PC-3 (cell line): ENCODE measurements around the gene RNASE13.

Experiments
- CTCF ChIP-seq: fragments of 300-600 bp; sonication (generic); conservative IDR thresholded peaks from 2 replicates; pipeline ENCODE4 v1.5.1; 2017; ENCODE audit warnings: antibody characterized with exemption, low read depth, mild to moderate bottlenecking, low read length
- EZH2phosphoT487 ChIP-seq: fragments of 300-600 bp; sonication (generic); IDR thresholded peaks from 2 replicates; pipeline ENCODE4 v1.6.1; 2018; ENCODE audit warnings: mild to moderate bottlenecking, antibody characterized with exemption, low read length, borderline replicate concordance

- TF ChIP-seq CTCF (peak; percentile 47), EZH2phosphoT487 (no peak)
Observed at GRCh38 chr14:21066882-21067502, 32.4 kb upstream of the RNASE13 start.
